AG09309 (cell line): ENCODE data around the gene TRAF5.
A peak's percentile ranks its signal among the peaks of the same experiment; 100 is the strongest.

Source experiments
- DNase-seq: peaks from one replicate; pipeline ENCODE4 v3.0.0-alpha.2; 2010; ENCODE audit warnings: low read depth
- H3K4me3 ChIP-seq: 2 replicates; pipeline ENCODE4 v1.5.1; 2011; ENCODE audit warnings: mild to moderate bottlenecking, low read depth, low read length, moderate library complexity; ENCODE audit not compliant: control insufficient read depth
- CTCF ChIP-seq: IDR thresholded peaks from 2 replicates; pipeline ENCODE4 v1.5.1; 2011; ENCODE audit warnings: mild to moderate bottlenecking, low read depth, low read length, inconsistent platforms; ENCODE audit not compliant: insufficient read depth, control insufficient read depth; ENCODE audit errors: missing control alignments

TRAF5 gene

GRCh38 chr1:211326528-211327345 lies at the start of gene TRAF5:
TRAF5 (plus strand) TSS chr1:211326833; CDS start chr1:211353240, 26,407 bp downstream.
- H3K4me3 ChIP-seq: peak within 1 kb of the TSS; percentile 84
- TF ChIP-seq CTCF: no peak
- DNase-seq: no peak

- DNase-seq: no peak
- no peak for TF ChIP-seq CTCF
- no peak overlapping the region for H3K4me3 ChIP-seq
Observed at GRCh38 chr1:211279340-211279739, 47.3 kb upstream of the TRAF5 start.

GRCh38 chr1:211280910-211281309 lies 45.7 kb upstream of the TRAF5 start:
- TF ChIP-seq CTCF: no peak
- DNase-seq: no peak
- no peak overlapping the region for H3K4me3 ChIP-seq

GRCh38 chr1:211281320-211282022 lies 45.2 kb upstream of the TRAF5 start:
- no peak for TF ChIP-seq CTCF
- H3K4me3 ChIP-seq: no peak overlapping the region
- DNase-seq: no peak

- H3K4me3 ChIP-seq: no peak overlapping the region
- TF ChIP-seq CTCF: no peak
- DNase-seq: no peak
Observed at GRCh38 chr1:211282023-211282373, 44.6 kb upstream of the TRAF5 start.

- DNase-seq: peak; percentile 24
- no peak overlapping the region for H3K4me3 ChIP-seq
- no peak for TF ChIP-seq CTCF
Observed at GRCh38 chr1:211285196-211285595, 41.4 kb upstream of the TRAF5 start.
